Activated CD4-positive, alpha-beta T cell treated with anti-CD3 and anti-CD28 coated beads for 24 hours (primary cell): ENCODE results near the gene DCD.
"Not testable (repeated sequence)": the region's sequence is repeated elsewhere in the genome, so short reads cannot be mapped to it uniquely, and the experiment has no call there.

Source experiments
- DNase-seq, 2 donors: peaks; one replicate each; pipeline ENCODE4 v3.0.0-alpha.2; 2020; ENCODE audit warnings: low read depth in 2 of 2

The DCD gene

GRCh38 chr12:54653025-54653424 lies 4.9 kb upstream of the DCD start:
- no peak for DNase-seq

GRCh38 chr12:54650889-54651288 lies 2.7 kb upstream of the DCD start:
- DNase-seq: no peak

- DNase-seq: no peak
Observed at GRCh38 chr12:54650409-54650808, 2.2 kb upstream of the DCD start.

- DNase-seq: no peak
Observed at GRCh38 chr12:54649825-54650224, 1.7 kb upstream of the DCD start.

GRCh38 chr12:54641554-54641953 lies 6.6 kb downstream of the DCD start:
- DNase-seq: no peak

DNA sequence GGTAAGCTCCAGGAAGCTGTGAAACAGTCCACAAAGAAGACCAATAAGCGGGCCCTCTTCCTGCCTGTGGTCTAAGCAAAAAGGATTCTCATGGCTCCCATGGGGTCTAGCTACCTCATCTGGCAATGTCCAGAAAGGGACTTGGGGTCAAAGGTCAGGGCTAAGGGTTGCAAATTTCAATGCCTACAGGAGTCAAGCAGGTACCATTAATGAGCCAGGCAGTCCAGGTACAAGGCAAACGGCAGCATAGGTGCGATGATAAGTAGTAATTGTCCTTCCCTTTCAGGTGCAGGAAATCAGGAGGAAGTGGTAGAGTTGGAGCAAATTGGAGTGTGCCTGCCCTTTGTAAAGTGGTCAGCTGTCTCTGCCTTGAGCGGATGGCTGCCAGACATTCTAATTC lies 7.1 kb downstream of the DCD start:
- DNase-seq: no peak

DNA sequence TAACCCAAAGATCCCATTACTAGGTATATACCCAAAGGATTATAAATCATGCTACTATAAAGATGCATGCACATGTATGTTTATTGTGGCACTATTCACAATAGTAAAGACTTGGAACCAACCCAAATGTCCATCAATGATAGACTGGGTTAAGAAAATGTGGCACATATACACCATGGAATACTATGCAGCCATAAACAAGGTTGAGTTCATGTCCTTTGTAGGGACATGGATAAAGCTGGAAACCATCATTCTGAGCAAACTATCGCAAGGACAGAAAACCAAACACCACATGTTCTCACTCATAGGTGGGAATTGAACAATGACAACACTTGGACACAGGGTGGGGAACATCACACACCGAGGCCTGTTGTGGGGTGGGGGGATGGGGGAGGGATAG lies 9.1 kb downstream of the DCD start:
- not testable (repeated sequence) for DNase-seq

DNA sequence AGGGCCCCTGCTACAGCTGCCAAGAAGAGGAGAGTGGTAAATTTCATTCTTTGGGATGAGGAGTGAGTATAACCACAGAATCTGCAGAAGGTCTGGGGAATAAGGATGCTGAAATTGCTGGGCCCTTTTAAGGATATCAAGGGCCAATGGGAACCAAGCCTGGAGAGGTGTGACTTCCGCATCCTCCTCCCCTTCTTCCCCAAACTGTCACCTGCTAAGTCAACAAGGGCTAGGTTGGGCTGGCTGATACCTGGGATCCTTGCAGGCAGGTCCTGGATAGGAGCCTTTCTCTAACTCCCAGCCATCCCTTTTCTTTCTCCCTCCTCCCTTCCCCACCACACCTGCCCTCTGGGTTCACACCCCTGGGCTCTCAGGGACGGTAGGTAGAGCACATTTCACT lies 13.4 kb downstream of the DCD start, which contains the start of gene LACRT:
TSS of gene LACRT (minus strand) at position 101 of the 400 bp plus-strand sequence. CDS start at position 47, 54 bp downstream.
- no peak for DNase-seq

DNA sequence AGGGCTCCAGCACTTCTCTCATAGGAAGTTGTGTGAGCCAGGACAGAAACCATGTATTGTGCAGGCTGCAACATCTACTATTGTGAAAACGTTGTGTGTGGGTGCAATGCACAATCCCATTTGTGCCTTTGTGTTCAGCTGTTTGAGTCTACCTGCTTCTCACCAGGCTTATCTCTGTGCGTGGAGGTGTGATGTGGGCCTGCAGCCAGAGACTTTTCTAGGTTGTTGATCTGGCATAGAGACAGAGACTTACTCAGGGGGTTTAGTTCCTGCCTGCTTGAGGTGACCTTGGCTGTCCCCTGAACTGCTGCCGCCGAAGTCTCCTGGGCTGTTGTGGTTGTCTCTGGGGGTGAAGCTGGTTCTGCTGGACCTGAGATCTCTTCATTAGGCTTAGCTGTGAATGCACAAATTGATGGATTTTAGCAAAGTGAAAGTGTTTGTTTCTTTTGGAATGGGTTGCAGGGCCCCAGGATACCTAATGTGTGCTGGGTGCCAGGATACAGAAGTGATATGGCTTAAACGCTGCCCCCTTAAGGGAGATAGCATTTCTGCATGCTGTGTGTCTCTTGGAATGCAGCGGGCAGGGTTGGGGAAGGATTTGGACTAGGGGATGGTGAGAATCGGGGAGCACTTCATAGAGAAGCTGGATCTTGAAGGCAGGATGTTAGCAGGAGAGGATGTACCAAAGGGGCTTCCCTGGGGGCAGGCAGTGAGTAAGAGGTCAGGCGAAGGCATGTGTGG lies 16.0 kb downstream of the DCD start:
- no peak for DNase-seq

GRCh38 chr12:54631551-54631950 lies 16.6 kb downstream of the DCD start:
- DNase-seq: no peak

DNA sequence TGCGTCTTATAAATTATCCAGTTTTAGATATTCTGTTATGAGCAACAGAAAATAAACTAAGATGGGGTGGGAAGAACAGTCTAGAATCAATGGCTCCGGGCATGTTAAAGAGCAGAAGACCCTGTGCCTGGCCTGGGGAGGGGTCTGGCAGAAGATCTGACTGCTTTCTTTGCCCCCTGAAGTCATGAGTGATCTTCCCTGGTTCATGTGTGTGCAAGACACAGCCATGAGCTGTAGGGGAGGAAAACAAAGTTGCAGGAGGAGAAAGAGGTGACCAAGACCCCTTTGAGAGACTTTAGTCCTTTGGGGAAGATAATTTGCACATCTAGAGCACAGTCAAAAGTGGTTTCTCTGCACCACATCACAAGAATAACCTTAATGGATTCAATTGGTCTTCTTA lies 18.2 kb downstream of the DCD start:
- no peak for DNase-seq

- no peak for DNase-seq
Observed at GRCh38 chr12:54628186-54628846, 19.8 kb downstream of the DCD start.

DNA sequence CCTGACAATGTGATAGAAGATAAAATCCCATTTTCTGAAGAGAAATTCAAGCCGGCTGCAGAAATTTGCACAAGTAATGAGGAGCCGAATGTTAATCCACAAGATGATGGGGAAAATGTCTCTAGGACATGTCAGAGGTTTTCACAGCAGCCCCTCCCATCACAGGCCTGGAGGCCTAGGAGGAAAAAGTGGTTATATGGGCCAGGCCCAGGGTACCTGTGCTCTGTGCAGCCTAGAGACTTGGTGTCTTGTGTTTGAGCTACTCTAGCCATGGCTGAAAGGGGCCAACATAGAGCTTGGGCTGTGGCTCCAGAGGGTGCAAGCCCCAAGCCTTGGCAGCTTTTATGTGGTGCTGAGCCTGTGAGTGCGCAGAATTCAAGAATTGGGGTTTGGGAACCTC lies 20.9 kb downstream of the DCD start:
- no peak for DNase-seq

DNA sequence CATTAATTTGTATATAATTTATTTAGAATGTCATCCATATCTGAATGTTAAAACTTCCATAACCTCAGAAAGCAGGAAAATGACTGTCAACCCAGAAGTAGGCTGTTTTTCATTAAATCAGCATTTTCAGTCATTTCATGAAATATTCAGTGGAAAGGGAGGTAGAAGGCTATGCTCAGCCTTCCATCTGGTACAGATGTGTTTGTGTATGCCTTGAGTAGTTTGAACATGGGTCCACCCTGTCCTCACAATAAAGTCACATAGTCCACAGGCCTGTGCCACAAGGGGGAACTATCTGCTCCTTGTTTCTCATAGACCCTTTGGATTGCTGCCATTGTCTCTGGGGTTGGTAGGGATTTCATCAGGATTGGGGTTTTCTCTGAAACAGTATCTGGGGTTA lies 22.6 kb downstream of the DCD start:
- DNase-seq: no peak

- DNase-seq: no peak
Observed at GRCh38 chr12:54624315-54625279, 23.6 kb downstream of the DCD start.

DNA sequence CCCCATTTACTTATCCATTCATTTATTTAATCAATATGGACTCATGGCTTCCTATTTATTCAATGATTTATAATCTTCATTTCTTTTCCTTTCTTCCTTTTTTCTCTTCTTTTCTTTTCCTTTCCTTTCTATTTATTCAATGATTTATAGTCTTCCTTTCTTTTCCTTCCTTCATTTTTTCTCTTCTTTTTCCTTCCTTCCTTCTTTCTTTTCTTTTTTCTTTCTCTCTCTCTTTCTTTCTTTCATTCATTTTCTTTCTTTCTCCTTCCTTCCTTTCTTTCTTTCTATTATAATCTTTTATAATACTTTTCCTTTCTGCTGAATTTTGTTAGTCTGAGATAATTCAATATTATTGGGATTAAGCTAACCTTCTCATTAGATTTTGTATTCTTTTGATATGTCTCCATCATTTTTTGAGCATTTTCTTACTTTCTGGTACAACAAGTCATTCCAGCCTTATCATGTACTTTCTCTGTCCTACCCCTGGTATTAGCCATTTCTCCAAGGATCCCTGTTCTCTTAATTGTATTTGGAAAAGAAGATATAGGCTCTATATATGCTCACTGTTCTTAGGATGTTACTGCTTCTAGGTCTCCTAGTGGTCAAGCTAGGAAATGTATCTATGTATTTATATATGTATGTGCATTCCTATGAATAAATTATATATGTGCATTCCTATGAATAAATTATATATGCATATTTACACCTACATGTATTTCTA lies 25.5 kb downstream of the DCD start:
- DNase-seq: no peak

DNA sequence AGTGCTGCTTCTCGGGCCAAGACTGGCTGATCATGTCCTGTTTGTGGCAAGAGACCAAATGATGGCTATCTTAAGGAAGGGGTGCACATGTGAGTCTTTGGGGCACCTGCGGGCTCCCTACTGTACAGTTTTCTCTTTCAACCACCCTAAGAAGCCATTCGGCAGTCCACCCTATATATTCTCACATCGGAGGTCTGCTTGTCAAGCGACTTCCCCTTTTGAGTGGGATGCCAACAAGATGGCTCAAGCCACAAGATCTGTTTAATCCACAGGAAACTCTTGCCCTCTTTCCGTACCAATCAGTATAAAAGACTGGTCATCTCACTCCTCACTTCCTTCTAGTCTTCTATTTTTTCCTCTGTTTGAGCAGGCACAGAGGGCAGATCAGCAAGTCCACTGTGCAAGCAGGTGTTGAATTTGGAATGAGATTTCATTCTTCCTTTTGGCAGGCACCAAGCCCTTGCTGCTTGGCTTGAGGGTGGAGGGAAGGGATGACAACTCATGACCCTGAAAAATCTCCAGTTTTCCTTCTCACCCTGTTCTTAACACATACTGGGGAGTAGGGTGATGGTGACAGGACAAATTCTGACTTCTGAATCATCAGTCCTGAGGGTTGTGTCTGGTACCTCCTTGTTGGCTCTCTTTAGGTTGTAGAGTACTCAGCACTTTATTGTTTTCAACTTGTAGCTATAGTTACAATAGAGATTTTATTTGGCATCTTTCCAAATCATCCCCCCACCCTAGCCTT lies 31.1 kb downstream of the DCD start:
- no peak for DNase-seq

DNA sequence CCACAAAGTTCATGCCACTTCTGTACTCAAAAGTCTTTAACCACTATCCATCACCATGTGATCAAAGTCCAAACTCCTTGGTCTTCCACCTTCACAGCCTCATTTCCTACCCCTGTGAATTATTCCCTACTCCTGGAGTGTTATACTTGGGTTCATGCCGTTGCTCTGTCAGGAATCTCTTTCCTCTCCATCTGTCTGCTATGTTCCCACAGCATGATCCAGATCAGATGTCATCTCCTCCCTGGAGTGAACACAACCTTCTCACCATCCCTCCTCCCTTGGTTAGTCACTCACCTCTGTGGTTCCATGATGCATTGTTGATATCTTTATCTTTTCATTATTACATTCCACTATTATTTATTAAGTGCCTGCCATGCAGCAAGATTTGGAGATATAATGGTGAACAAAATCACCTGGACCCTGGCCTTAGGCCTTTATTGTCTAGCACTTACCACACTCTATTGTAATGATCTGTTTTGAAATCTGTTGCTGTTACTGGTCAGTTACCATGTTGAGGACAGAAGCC lies 35.9 kb downstream of the DCD start:
- DNase-seq: no peak

DNA sequence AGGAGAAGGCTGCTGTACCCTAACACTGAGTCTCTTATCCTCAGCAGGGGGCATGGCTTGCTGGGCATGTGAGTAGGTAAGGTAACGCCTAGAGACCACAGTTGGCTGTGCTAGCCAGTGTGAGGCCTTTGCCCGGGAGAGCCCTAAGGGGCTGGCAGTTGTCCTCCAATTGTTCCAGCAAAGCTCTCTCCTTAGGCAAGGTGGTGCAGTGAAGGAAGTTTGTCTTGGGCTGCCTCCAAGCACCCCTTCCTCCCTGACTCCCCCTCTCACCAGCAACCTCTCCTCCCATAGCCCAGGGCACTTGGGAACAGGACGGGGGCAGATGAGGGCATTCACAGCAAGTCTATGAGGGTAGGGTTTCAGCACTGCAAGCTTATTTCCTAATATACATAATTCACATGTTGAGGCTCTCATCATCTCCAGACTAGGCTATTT lies 36.4 kb downstream of the DCD start:
- no peak for DNase-seq

GRCh38 chr12:54608769-54609168 lies 39.4 kb downstream of the DCD start:
- no peak for DNase-seq

DNA sequence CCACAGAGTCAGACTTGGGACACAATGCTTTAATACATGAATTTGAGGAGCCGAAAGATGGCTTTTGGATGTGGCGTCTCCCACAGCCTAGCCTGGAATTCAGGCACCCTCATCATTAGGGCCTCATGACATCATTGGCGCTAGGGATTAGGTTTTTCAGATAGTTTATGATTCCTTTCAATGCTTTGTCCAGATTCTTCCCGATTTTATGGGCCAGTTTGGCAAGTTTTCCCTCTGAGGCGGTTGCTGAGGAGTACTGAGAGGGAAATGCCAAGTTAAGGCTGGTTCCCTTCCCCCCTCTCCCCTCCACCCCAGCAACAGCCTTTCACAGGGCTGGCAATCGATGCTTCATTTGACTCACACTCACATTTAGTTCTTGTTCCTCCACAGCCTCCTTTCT lies 40.0 kb downstream of the DCD start:
- DNase-seq: no peak
